GM12873 (cell line): ENCODE results near the gene SEPSECS.

Source experiments
- CTCF ChIP-seq: IDR thresholded peaks from 2 replicates; pipeline ENCODE4 v1.5.1; 2012; ENCODE audit warnings: low read depth, mild to moderate bottlenecking, moderate library complexity, low read length, control low read depth; ENCODE audit not compliant: insufficient read depth; ENCODE audit errors: missing control alignments

The SEPSECS gene

GRCh38 chr4:25131926-25132325, 28.3 kb downstream of the SEPSECS start:
- no peak for TF ChIP-seq CTCF

- TF ChIP-seq CTCF = no peak
Measured at GRCh38 chr4:25131381-25131780, 28.9 kb downstream of the SEPSECS start.

- no peak for TF ChIP-seq CTCF
Measured at GRCh38 chr4:25129917-25130316, 30.3 kb downstream of the SEPSECS start.

- TF ChIP-seq CTCF = no peak
Measured at GRCh38 chr4:25128671-25129070, 31.6 kb downstream of the SEPSECS start.

GRCh38 chr4:25123236-25123635, 37.0 kb downstream of the SEPSECS start:
- no peak for TF ChIP-seq CTCF

GRCh38 chr4:25120146-25120940, 39.9 kb downstream of the SEPSECS start:
- TF ChIP-seq CTCF = no peak

- TF ChIP-seq CTCF = no peak
Measured at GRCh38 chr4:25117716-25118472, 42.4 kb downstream of the SEPSECS start.
